ENCODE measurements around the gene NCOA5.

The NCOA5 gene

GRCh38 chr20:46058599-46059281 is 31.0 kb downstream of the NCOA5 start:
- no peak for DNase-seq

DNA sequence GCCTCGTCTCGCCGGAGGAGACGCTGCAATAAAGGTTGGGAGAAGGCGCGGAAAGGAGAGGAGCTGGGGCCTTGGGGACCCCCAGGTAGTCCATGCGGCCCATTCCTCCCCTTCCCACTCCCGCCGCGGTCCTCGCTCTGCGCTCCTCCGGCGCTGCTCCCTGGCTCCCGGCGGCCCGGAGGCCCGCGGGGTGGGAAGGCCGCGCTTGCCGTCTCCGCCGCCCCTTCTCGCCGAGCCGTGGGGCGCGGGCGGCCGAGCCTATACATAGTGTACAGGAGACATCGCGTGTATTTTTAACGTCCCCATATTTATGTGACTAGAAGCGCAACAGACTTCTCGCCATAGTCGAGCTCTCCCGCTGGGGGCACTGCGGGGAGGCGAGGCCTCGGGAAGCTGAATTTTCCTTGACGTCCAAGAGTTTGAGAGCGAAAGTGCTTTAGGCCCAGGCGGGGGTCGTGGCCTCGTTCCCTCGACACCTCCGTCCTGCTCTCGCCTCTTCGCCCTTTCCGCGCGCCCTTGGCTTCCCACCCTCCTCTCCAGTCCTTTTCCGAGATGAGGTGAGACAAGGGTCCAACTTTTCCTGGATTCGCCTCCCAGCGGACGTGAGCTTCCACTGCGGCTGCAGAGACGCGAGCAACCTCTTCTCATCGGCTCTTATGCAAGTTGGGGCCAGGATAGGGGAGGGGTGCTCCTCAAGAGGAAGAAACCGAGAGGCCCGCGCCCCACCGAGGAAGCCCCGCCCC is 31.7 kb downstream of the NCOA5 start:
- no peak for DNase-seq

DNA sequence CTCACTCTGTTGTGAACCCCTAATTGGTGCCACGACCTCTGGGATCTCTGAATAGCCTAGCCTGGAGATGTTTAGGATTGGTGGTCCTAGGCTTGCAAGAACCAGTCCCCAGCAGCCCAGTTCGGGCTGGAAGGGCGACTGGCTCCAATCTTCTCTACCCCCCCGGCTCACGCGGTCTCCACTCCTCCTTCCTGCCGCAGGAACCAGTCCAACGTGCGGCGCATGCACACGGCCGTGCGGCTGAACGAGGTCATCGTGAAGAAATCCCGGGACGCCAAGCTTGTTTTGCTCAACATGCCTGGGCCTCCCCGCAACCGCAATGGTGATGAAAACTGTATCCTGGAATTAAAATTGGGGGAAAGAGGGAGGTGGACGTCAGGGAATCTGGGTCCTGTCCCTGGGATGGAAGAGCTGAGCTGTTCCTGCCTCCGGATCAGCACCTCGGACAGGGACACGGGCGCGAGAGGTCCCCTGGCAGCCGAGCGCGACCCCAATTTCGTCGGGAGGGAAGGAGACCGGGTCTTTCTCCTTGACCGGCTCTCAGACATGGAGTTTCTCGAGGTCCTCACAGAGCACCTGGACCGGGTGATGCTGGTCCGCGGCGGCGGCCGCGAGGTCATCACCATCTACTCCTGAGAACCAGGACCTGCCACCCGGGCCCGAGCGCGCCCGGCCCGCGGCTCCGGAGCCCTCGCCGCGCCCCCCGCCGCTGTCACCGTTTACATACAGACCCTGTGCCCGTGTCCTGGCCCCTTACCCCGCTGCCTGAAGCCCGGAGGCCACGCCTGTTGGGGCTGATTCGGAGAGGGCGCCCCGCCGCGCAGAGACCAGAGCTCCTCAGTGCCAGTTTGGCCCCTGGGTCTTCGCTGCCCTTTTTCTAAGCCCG is 32.5 kb downstream of the NCOA5 start:
- no peak for DNase-seq

- no peak for DNase-seq
Observed at GRCh38 chr20:46056027-46056833, 33.5 kb downstream of the NCOA5 start.

GRCh38 chr20:46055269-46055668 is 34.5 kb downstream of the NCOA5 start:
- no peak for DNase-seq

DNA sequence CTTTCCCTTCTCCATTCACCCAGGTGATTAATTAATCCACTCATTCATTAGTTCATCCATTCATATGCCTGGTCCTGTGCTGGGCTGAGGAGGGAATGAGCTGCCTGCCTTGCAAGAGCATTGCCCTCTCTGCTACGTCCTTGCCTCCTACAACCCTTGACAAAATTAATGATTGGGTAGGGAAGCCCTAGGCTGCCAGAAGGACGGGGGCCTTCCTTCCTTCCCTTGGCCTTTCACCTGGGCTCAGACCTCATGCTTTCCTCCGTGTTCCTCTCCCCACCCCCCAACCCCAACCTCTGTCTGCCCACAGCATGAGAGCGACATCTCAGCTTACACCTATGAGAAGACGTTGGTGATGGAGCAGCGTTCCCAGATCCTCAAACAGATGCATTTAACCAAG is 35.2 kb downstream of the NCOA5 start:
- no peak for DNase-seq

DNA sequence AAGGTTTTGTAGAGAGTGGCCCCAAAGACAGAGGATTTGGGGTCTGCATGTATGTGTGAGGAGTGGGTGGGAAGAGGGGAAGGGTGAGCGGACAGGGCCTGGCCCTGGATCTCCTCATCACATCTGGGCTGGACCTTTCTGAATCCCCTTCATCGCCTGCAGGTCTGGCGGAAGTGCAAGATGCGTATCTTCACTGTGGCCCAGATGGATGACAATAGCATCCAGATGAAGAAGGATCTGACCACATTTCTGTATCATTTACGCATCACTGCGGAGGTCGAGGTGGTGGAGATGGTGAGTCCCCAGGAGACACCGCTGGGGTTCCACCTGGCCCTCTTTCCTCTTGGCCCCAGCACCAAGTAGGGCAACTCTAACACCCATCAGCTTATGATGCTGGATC is 36.3 kb downstream of the NCOA5 start:
- DNase-seq: no peak

- DNase-seq: no peak
Observed at GRCh38 chr20:46051556-46052308, 38.0 kb downstream of the NCOA5 start.

- no peak for DNase-seq
Observed at GRCh38 chr20:46050885-46051284, 38.9 kb downstream of the NCOA5 start.

DNA sequence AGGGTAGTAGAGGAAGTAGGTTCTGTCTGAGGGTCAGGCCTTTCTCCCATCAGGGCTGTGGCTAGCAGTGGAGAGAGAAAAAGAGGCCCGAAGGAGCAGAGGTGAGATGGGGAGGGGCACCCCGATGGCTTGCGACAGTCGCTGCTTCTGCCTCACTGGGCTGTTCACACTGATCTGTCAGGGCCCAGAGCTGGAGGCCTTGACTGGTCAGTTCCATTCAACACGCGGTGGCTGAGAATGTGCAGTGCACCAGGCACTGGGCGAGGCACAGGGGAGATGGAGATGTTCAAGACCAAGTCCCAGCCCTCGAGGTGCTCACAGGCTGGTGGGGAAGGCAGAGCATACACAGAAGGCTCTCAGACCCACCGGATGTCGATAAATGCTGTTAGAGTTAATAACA is 39.3 kb downstream of the NCOA5 start:
- no peak for DNase-seq

GRCh38 chr20:46049815-46050214 is 39.9 kb downstream of the NCOA5 start:
- no peak for DNase-seq

GRCh38 chr20:46049190-46049589 is 40.6 kb downstream of the NCOA5 start:
- DNase-seq: no peak

GRCh38 chr20:46047821-46048220 is 41.9 kb downstream of the NCOA5 start:
- DNase-seq: no peak

GRCh38 chr20:46046588-46047310 is 43.0 kb downstream of the NCOA5 start:
- DNase-seq: no peak

GRCh38 chr20:46044896-46045295 is 44.9 kb downstream of the NCOA5 start:
- no peak for DNase-seq

DNA sequence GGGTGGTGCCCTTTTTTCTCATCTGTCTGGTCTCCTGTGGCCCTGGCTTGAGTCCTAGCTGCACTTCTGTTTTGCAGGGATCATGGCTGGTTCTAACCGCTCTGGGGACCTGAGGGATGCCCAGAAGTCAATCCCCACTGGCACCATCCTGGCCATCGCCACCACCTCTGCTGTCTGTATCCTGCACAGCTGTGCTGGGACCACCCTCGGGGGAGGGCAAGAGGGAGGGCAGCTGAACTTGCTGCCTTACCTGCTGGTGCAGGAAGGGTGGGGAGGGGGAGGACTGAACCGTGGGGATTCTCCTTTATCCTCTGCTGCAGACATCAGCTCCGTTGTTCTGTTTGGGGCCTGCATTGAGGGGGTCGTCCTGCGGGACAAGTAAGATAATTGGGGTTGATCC is 46.2 kb downstream of the NCOA5 start:
- no peak for DNase-seq

DNA sequence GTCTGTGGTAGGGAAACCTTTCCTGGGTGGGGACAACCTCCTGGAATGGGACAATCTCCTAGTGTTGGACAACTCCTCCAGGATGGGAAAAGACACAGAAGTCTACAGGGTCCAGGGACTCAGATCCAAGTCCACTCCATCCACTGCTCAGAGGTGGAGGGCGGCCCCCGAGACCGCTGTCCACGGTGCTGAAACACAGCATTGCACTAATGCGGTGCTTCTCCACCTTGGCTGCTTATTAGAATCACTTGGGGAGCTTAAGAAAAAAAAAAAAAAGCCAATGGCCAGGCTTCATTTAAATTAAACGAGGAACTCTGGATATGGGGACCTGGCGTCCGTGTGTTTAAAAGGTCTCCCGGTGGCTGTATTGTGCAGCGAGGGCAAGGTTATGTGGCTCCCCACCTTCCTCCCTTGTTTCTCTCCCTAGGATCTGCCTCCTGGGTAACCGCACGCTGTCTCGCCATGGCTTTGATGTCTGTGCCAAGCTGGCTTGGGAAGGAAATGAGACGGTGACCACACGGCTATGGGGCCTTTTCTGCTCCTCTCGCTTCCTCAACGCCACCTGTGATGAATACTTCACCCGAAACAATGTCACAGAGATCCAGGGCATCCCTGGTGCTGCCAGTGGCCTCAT is 48.7 kb downstream of the NCOA5 start:
- no peak for DNase-seq

GRCh38 chr20:46037036-46037435 is 52.7 kb downstream of the NCOA5 start:
- no peak for DNase-seq

GRCh38 chr20:46036370-46036769 is 53.4 kb downstream of the NCOA5 start:
- DNase-seq: no peak

- no peak for DNase-seq
Observed at GRCh38 chr20:46035713-46036112, 54.0 kb downstream of the NCOA5 start.

DNA sequence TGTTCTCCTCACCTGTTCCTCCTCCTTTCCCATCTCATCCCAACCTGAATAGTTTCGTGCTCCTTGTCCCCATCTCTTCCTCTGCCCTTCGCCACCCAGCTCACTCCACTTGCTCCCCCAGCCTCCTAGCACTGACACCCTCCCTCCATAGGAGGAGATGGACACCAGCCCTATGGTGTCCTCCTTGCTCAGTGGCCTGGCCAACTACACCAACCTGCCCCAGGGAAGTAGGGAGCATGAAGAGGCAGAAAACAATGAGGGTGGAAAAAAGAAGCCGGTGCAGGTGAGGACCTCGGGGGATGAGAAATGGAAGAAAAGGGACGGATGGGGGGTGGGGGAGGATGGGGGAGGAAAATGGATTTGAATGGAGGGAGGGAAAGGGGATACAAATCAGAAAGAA is 54.5 kb downstream of the NCOA5 start:
- no peak for DNase-seq
